ENCODE results near the gene NAV2.

The NAV2 gene

DNA sequence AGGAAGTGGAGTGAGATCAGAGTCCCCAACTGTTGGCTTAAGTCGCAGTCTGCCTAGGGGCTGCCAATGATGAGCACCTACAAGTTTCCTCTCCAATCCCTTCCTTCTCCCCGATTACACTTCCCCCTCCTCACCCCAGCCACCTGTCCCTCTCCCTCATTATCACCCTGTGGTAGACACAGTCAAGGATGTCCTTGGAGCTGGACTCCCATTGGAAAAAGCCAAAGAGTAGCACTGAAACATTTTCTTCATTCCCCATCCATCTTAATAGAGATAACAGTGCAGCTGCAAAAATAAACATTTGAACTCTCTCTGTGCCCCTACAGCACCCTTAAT lies 301.4 kb downstream of the NAV2 start:
- TF ChIP-seq, protein P1, sequence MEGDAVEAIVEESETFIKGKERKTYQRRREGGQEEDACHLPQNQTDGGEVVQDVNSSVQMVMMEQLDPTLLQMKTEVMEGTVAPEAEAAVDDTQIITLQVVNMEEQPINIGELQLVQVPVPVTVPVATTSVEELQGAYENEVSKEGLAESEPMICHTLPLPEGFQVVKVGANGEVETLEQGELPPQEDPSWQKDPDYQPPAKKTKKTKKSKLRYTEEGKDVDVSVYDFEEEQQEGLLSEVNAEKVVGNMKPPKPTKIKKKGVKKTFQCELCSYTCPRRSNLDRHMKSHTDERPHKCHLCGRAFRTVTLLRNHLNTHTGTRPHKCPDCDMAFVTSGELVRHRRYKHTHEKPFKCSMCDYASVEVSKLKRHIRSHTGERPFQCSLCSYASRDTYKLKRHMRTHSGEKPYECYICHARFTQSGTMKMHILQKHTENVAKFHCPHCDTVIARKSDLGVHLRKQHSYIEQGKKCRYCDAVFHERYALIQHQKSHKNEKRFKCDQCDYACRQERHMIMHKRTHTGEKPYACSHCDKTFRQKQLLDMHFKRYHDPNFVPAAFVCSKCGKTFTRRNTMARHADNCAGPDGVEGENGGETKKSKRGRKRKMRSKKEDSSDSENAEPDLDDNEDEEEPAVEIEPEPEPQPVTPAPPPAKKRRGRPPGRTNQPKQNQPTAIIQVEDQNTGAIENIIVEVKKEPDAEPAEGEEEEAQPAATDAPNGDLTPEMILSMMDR (IDR thresholded peaks at IDR 0.05; ENCODE audit: low read depth, low read length, missing control alignments), result no peak
- DNase-seq (ENCODE audit: low read depth), result no peak
- H3K4me3 ChIP-seq (ENCODE audit: low read depth, low read length), result no peak overlapping the region

DNA sequence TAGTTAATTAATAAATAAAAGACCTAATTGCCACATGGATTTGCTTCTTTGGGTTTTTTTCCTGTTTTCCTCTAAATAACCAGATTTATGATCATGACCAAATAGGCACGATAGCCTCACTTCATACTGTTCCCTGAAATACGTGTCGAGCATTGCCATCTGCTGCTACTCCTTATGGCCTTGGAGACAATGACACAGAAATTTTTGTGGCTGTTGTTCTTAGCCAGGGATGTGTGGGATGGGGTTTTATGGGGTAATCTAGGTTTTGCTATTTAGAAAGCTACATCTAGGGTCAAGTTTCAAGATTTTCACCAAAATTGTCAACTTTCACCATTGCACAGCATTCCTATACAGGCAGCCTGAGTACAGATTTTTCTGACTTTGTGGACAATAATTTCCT lies 302.5 kb downstream of the NAV2 start:
- no peak overlapping the region for H3K4me3 ChIP-seq (ENCODE audit: low read depth, low read length)
- TF ChIP-seq, protein P1 (IDR thresholded peaks at IDR 0.05; ENCODE audit: low read depth, low read length, missing control alignments), result no peak
- DNase-seq (ENCODE audit: low read depth), result no peak

DNA sequence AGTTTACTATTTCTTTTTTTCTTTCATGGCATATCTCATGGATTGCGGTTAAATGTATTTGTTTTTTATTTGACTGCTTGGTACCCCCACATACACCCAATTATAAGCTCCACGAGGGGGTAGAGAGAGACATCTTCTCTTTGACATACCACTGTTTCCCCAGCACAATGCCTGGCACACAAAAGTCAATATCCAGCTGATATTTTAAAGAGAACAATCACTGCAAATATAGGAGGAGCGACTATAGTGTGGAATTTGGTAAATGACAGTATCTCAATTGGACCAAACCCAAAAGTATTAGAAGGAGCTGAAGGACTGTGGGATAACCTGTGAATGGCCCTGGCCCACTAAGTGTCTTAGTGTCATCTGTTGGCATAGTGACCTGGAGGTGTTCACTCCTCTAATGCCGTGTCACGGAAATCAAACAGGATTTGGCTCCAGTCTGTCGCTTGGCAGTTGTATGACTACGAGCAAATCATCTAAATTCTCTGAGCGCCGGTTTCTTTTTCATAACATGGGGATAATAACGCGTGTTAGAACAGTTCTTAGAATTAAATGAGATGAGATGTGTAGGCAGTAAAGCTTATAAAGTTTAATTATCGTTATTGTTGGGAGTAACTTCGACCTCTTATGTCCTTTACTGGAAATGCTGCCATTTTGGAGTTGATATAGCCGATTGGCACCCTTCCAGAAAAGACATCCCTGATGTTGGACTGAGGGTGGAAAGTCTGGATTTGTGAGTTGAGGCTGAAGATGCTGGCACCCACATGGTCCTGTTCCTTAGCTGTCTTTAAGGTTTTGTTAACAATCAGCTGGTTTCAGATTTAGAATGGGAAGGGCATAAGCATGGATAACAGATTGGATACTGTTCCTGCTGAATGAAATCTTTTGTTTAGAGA lies 303.1 kb downstream of the NAV2 start:
- no peak overlapping the region for H3K4me3 ChIP-seq (ENCODE audit: low read depth, low read length)
- no peak for DNase-seq (ENCODE audit: low read depth)
- TF ChIP-seq, protein P1 (IDR thresholded peaks at IDR 0.05; ENCODE audit: low read depth, low read length, missing control alignments), result no peak

DNA sequence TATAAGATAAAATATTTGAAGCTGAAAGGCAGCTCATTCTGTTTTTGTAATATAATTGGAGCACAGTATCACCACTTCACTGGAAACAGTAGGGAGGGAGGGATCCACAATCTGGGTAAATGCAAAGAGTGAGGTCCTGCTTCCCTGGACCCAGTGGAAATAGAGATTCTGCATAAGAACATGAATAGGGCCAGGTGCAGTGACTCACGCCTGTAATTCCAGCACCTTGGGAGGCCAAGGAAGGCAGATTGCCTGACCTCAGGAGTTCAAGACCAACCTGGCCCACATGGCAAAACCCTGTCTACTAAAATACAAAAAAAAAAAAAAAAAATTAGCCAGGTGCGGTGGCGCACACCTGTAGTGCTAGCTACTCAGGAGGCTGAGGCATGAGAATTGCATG lies 303.9 kb downstream of the NAV2 start:
- no peak for DNase-seq (ENCODE audit: low read depth)
- H3K4me3 ChIP-seq (ENCODE audit: low read depth, low read length), result no peak overlapping the region

DNA sequence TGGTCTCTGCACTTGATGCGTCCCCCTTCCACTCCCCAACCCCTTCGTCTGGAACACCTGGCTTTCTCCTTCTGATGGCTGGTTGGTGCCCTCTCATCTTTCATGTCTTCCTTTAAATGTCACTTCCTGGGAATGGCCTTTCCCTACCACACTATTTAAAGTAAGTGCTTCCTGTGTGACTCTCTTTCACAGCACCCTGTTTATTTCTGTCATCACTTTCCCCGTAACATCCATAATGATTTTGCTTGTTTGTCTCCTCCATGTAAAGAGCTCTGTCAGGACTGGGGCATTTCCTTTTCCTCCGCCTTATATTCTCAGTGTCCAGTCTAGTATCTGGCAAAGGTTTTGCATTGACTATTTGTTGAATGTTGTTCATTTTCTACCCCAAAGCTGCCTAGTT lies 304.7 kb downstream of the NAV2 start:
- H3K4me3 ChIP-seq (ENCODE audit: low read depth, low read length), result no peak overlapping the region
- TF ChIP-seq, protein P1 (IDR thresholded peaks at IDR 0.05; ENCODE audit: low read depth, low read length, missing control alignments), result no peak
- DNase-seq (ENCODE audit: low read depth), result no peak

More for the DNA sequence above, 303.9 kb downstream of the NAV2 start:
- TF ChIP-seq, protein P1 (IDR thresholded peaks at IDR 0.05; ENCODE audit: low read depth, low read length, missing control alignments), result no peak

DNA sequence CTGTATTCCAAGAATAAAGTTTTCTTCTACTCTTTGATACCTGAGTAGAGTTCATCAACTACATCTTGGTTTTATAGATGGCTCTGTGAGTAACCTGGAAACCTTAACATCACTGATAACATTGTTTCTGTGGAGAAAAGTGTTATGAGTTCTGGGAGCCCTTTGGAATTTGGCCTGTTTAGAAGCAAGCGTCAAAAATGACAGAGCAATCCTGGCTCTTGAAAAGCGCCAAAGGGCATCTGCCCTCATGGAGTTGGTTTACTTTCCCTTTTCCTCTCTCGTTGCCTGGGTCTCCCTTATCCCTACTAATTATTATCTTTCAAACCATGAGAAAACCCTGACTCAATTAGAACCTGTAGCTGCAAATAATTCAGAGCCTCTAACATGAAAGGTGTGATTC lies 307.6 kb downstream of the NAV2 start:
- TF ChIP-seq, protein P1 (IDR thresholded peaks at IDR 0.05; ENCODE audit: low read depth, low read length, missing control alignments), result no peak
- no peak for DNase-seq (ENCODE audit: low read depth)
- H3K4me3 ChIP-seq (ENCODE audit: low read depth, low read length), result no peak overlapping the region

DNA sequence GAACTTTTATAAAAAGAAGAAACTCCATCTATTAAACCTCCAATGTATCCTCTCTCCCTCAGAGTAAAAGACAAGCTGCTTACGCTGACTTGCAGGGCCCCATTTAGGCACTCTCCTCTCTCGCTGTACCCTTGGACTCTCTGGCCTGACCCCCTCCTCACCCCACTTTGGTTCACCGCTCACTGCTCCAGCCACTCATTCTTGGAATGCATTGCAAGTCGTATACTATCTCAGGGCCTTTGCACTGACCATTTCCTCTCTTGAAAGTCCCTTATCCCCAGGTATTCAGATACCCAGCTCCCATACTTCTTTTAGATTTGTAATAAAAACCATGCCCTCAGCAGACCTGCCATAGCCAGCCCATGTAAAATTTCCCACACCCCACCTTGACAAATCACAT lies 308.1 kb downstream of the NAV2 start:
- H3K4me3 ChIP-seq (ENCODE audit: low read depth, low read length), result no peak overlapping the region
- TF ChIP-seq, protein P1 (IDR thresholded peaks at IDR 0.05; ENCODE audit: low read depth, low read length, missing control alignments), result no peak
- no peak for DNase-seq (ENCODE audit: low read depth)
